ENCODE measurements around the gene PACSIN3. TPM values are rescaled to one million over a fixed set of nuclear protein-coding genes. Genes with fewer than 3 reads are reported as not detected.

The PACSIN3 gene
- total RNA-seq (2022) (58.7 and 67.0 TPM in 2 replicates), Bru-seq, nascent RNA (percentile 59 among the genes with signal in this experiment), BruChase-seq, experiment 1, labeled RNA remaining after a 6-hour chase (percentile 68 among the genes with signal in this experiment), BruChase-seq, experiment 2, labeled RNA remaining after a 2-hour chase (percentile 65 among the genes with signal in this experiment)
- long read RNA-seq, transcript PACSIN3-201 (11 exons, 1,843 nt): major isoform, 61 of 77 reads
- long read RNA-seq, partial matches to known transcripts: 3 of 77 reads
- long read RNA-seq, other reads (novel, unspliced or antisense): 13 of 77 reads

GRCh38 chr11:47186076-47186699, at the start of gene PACSIN3:
Gene PACSIN3, minus strand, starts transcription at chr11:47186434. Its CDS starts 3,707 bp downstream, at chr11:47182727.
- peak within 1 kb of the TSS; percentile 51 for H3K27ac Mint-ChIP-seq (ENCODE audit: low read depth, unreplicated experiment)
- TF ChIP-seq CTCF (IDR thresholded peaks at IDR 0.05; ENCODE audit: unreplicated experiment): no peak
- H3K9me3 Mint-ChIP-seq (ENCODE audit: unreplicated experiment): no peaks in the 10 kb centered on the region
- peaks cover 7% of the 10 kb centered on the region for H3K36me3 Mint-ChIP-seq (ENCODE audit: insufficient read depth, unreplicated experiment)
- H3K27me3 Mint-ChIP-seq (ENCODE audit: insufficient read depth, unreplicated experiment): no peaks in the 10 kb centered on the region
- POLR2A ChIA-PET: interaction anchor here (1.0 to 6.4 kb wide), 12 partner anchors 8 to 222 kb away, joined by 3 to 199 read pairs (median 6); partner anchors contain the start of genes ACP2, ARFGAP2, DDB2 and NR1H3
- peaks cover 12% of the 10 kb centered on the region for H3K4me1 Mint-ChIP-seq (ENCODE audit: insufficient read depth, unreplicated experiment)
- no TSS peak for BruUV-seq (replicated peaks)
- peak within 1 kb of the TSS; percentile 82 for H3K4me3 Mint-ChIP-seq (ENCODE audit: unreplicated experiment)
- DNase-seq (ENCODE audit: unreplicated experiment): peak; percentile 53
- CTCF ChIA-PET: interaction anchor here (1.2 to 4.2 kb wide), 5 partner anchors 8 to 169 kb away, joined by 3 to 24 read pairs (median 11); partner anchors contain the start of genes ARFGAP2 and DDB2
- intact Hi-C loops (cut with micrococcal nuclease): no loop called here

GRCh38 chr11:47235163-47235562, 48.9 kb upstream of the PACSIN3 start:
- BruUV-seq (replicated peaks): no TSS peak
- no peak for TF ChIP-seq CTCF (IDR thresholded peaks at IDR 0.05; ENCODE audit: unreplicated experiment)
- H3K4me3 Mint-ChIP-seq (ENCODE audit: unreplicated experiment): no peak overlapping the region
- peaks cover 94% of the 10 kb centered on the region for H3K36me3 Mint-ChIP-seq (ENCODE audit: insufficient read depth, unreplicated experiment)
- ChIA-PET POLR2A (interaction anchor here (0.6 to 5.0 kb wide), 8 partner anchors 12 to 344 kb away, joined by 3 to 32 read pairs (median 4); partner anchors contain the start of genes ACP2 and DDB2), CTCF (interaction anchor here (0.6 to 2.4 kb wide), 5 partner anchors 12 to 54 kb away, joined by 3 to 7 read pairs (median 4); partner anchors contain the start of genes ACP2 and DDB2)
- no peaks in the 10 kb centered on the region for H3K9me3 Mint-ChIP-seq (ENCODE audit: unreplicated experiment)
- H3K27ac Mint-ChIP-seq (ENCODE audit: low read depth, unreplicated experiment): peak overlapping the region; percentile 72
- intact Hi-C loops (cut with micrococcal nuclease): no loop called here
- no peak for DNase-seq (ENCODE audit: unreplicated experiment)
- H3K27me3 Mint-ChIP-seq (ENCODE audit: insufficient read depth, unreplicated experiment): no peaks in the 10 kb centered on the region
- H3K4me1 Mint-ChIP-seq (ENCODE audit: insufficient read depth, unreplicated experiment): peaks cover 11% of the 10 kb centered on the region

- BruUV-seq (replicated peaks): no TSS peak
- ChIA-PET POLR2A (interaction anchor here (0.6 to 5.0 kb wide), 6 partner anchors 13 to 345 kb away, joined by 3 to 32 read pairs (median 6); partner anchors contain the start of genes ACP2 and DDB2), CTCF (interaction anchor here (1.5 to 2.4 kb wide), 3 partner anchors 12 to 56 kb away, joined by 4 to 8 read pairs (median 7); partner anchors contain the start of gene ACP2)
- Mint-ChIP-seq H3K27me3 (ENCODE audit: insufficient read depth, unreplicated experiment) (no peaks in the 10 kb centered on the region), H3K4me1 (ENCODE audit: insufficient read depth, unreplicated experiment) (peaks cover 11% of the 10 kb centered on the region), H3K36me3 (ENCODE audit: insufficient read depth, unreplicated experiment) (peaks cover 95% of the 10 kb centered on the region), H3K4me3 (ENCODE audit: unreplicated experiment) (no peak overlapping the region), H3K27ac (ENCODE audit: low read depth, unreplicated experiment) (peak overlapping the region; percentile 72), H3K9me3 (ENCODE audit: unreplicated experiment) (no peaks in the 10 kb centered on the region)
- no peak for DNase-seq (ENCODE audit: unreplicated experiment)
- intact Hi-C loops (cut with micrococcal nuclease): no loop called here
- TF ChIP-seq CTCF (IDR thresholded peaks at IDR 0.05; ENCODE audit: unreplicated experiment): no peak
Measured at GRCh38 chr11:47234669-47235100, 48.5 kb upstream of the PACSIN3 start.

Measured in MCF 10A (cell line).